GM21360 (cell line): ENCODE data around the gene TPRG1.

ENCODE experiments used
- ATAC-seq: cut with Tn5 transposase; IDR thresholded peaks from one replicate; pipeline ENCODE4 v1.9.1; 2021; ENCODE audit warnings: mild to moderate bottlenecking, moderate library complexity; ENCODE audit not compliant: unreplicated experiment

The TPRG1 gene

DNA sequence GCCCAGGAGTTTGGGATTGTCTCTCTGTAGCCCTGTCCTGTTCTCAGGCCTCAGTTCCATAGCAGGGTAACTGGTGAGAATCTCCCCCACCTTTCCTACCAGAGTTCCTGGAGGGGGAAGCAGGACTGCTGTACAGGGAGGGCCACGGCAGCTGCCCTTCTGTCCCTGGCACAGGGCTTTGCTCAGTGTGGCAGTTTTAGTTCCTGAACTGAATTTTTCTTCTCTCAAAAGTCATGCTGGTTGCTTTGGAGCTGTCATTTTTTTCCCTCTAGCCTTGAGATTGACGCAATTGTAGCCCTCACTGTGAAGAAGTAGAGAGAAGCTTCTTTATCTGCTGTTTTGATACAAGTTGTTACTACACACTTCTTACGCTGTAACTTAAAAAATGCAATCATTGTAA is 55.5 kb downstream of the TPRG1 start:
- no peak for ATAC-seq

GRCh38 chr3:189229196-189229828 is 57.5 kb downstream of the TPRG1 start:
- ATAC-seq, result no peak

GRCh38 chr3:189232790-189233189 is 61.0 kb downstream of the TPRG1 start:
- no peak for ATAC-seq

DNA sequence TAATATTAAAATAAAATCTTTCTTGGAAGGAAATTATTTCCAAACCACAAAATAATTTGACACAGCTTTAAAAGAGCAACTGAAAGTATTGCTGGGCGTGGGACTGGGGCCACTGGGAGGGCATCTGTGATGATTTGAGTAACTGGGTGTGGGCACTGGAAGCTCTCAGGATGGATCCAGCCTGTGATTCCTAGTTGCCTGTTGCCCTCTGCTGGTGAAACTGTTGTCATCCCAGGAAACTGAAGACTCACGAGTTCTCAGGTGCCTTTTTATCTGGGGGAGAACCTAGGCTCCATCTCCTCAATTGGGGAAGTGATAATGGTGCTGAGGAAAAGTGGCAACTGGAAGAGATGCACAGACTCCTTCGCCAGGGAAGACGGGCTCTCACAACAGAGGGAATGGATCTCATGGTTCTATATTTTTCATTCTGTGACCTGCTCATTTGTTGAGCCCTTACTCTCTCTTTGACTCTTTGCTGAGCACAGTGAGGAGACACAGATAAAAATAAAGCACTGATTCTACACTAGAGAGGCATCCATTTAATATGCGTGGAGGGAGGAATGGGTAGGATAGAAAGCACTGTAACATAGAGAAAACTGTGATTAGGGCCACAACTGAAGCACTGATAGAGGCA is 61.6 kb downstream of the TPRG1 start:
- ATAC-seq, result no peak

GRCh38 chr3:189235214-189235613 is 63.4 kb downstream of the TPRG1 start:
- ATAC-seq, result no peak

- peak; percentile 85 for ATAC-seq
These were observed 64.6 kb downstream of the TPRG1 start for GRCh38 chr3:189236352-189236751.

DNA sequence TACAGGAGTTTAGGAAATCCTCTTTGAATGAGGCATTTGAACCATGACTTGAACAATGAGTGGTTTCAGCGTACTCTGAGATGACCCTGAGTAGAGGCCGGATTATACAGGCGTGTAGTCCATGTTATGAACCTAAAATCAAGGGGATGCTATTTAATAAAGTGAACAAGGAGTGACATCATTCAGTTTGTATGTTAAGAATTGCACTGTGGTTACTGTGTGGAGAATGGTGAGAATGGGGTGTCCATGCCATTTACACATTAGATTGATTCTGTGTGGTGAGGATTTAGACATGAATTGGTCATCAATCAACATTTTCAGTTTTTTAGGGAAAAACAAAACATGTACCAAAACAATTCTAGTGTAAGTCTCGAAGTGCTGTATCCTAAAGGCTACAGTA is 65.8 kb downstream of the TPRG1 start:
- no peak for ATAC-seq

DNA sequence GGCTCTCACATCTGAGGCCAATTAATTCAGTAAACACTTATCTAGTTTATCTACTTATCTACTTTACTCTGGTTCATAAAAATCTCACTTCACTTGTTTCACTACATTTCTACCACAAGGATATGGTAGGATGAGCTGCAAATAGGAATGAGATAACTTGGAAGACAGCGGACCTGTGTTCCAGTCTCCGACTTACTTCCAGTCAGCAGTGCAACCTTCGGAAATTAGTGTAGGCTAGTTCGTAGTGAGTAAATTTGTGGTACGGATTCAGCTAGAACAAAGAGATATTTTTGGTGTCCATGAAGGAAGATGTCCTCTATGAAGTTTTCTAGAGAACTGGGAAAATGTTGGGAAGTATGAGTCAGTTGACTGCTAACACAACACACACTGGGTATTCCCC is 66.3 kb downstream of the TPRG1 start:
- no peak for ATAC-seq

DNA sequence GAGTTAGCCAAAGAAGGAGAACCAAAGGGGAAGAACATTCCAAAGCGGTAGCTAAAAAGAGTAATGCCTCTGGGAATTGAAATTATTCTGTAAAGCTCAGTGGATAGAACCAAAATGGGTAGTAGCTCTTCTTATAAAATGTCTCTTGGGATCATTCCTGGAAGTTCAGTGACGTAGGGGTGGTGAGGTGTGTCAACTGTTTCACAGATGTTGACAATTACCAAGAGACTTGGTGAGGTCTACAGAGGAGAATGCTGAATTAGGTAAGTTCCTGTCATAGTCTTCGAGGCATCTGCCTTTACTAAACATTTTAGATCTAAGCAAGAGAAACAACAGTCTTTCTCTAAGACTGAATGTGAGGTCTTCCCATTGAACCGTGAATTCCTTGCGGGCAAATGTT is 67.8 kb downstream of the TPRG1 start:
- no peak for ATAC-seq

DNA sequence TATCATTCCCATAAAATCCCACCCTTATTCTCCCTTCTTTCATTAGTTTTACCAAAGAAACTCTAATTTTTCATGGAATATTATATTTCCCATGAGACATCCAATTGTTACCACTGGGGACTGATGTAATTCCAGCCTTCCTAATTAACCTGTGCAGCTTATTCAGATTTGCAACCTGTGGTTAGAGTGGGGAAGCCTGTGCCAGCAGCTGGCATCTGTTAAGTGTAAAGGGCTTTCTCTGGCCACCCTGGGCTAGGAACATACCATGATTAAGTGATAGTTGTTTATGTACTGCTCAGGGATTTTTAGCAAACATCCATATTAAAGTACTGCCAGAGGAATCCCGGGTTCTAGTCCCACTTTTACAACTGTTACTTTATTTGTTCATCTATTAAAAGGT is 78.2 kb downstream of the TPRG1 start:
- ATAC-seq, result no peak

GRCh38 chr3:189258261-189258660 is 86.5 kb downstream of the TPRG1 start:
- ATAC-seq, result no peak

- no peak for ATAC-seq
These were observed 89.1 kb downstream of the TPRG1 start for GRCh38 chr3:189260556-189261493.

DNA sequence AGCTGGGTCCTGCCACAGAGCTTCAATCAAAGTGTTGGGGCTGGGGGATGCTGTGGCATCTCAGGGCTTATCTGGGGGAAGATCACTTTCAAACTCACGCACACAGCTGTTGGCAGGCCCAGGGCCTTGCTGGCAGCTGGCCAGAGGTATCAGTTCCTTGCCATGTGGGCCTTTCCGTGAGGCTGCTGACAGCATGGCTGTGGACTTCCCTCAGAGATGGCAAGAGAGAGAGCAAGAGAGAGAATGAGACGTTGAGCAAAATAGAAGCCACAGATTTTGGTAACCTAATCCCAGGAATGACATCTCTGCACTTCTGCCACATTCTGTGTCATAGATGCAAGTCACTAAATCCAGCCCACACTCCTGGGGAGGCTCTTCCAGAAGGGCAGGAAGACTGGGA is 91.0 kb downstream of the TPRG1 start:
- no peak for ATAC-seq

DNA sequence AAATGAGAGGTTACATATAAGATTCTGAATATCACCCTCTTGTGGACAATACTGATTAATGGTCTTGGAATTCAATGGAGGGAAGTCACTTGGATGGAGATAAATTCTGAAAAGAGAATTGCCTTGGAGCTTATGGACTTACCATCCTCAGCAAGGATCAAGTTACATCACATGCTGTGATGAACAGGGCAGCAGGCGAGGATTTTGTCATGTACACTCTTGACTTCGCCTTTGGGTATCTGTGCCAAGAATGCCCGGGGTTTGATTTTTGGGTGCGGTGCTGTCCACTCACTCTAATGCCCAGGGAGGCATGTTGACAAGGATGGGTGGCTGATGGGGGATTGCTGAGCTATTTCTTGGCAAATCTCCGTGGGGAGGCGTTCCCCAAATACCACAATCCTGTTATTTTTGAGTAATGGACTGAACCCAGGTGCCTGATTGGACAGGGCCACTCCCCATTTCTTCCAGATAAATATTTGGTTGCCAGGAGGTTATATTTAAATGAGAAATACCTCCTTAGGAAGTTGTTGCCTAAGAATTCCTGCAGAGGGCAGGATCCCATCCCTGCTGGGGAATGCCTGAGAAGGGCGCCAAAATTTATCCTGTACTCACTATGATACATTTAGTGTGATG is 96.3 kb downstream of the TPRG1 start:
- ATAC-seq, result no peak

- ATAC-seq, result no peak
These were observed 97.6 kb downstream of the TPRG1 start for GRCh38 chr3:189269365-189269764.

DNA sequence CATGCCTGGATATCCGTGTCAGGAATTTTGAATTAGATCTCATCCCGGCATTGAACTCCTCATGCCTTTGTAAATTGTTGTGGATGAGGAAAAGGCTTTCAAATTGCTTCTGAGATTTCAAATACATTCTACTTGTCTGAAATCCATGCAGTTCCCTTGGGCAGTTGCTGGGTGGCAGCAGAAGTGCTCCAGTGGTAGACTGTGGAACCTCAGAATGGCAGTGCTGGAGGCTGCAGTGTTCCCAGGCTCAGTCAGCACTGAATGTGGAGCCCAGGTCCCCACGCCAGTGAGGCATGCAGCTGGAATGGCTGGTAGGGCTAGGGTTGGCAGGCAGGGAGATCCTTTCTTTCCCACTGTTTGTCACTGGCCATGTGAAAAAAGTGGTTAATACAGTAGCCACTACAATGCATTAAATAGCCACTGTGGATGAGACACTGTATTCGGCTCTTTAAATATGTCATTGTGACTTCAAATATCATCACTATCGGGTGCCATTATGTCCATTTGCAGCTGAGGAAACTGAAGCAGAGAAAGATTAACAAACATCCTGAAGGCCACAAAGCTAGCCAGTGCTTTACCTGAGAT is 98.6 kb downstream of the TPRG1 start:
- no peak for ATAC-seq

DNA sequence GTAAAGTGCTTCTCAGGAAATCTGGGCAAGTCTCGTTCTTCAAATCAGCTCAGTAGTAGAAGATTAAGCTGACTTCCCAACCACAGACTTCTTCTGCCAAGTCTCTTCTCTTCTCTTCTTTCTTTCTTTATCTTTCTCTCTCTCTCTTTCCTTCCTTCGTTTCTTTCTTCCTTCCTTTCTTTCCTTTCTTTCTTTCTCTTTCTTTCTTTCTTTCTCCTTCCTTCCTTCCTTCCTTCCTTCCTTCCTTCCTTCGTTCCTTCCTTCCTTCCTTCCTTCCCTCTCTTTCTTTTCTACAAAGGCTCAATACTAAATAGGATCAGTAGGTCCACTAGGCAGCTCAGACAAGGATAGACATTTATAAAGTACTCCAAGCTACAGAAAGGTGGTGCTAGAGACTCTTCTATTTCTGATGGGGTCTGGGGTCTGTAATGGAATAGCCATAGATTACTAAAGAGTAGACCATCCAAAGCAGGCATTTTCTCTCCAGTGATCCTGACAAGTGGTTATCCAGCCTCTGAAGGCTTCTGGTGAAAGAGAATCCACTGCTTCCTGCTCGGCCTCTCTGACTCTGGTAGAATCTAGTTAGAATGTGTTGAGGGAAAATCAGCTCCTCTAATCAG is 100.8 kb downstream of the TPRG1 start:
- ATAC-seq, result no peak

DNA sequence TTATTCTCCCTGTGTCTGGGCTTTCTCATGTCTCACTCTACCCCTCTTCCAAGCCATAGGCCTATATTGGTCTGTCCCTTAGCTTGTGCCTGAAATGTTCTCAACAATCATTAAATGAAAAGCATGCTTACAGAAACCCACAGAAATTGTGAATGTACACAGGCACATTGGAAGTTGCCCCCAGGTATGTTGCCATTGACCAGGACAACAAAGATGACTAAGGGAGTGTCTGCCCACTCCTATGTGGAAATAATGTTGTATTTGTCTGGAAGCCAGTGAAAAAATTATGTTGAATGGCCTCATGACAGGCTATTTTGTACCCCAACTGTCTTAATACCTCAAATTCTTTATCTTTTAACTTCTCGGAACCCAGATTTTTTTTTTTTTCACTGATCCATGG is 102.0 kb downstream of the TPRG1 start:
- no peak for ATAC-seq

DNA sequence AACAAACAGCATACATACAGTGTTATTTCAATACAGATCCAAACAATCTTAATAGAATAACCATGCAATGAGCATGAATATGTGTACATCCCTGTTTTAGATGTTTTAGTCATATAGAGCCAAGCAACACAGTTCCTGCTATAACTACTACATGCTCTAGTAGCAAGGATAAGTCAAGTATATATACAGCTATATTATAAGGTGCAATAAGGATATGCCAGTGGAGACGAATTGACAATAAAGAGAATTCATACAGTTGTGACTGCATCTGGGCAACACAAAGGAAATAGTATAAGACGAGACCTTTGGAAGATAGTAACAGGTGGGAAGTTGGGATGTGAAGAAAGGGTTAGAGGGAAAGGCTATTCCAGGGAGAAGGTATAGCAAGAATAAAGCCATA is 103.4 kb downstream of the TPRG1 start:
- no peak for ATAC-seq

- no peak for ATAC-seq
These were observed 104.1 kb downstream of the TPRG1 start for GRCh38 chr3:189275852-189276251.
